ENCODE measurements around the gene TMEM80.
"Not testable (repeated sequence)": the region's sequence is repeated elsewhere in the genome, so short reads cannot be mapped to it uniquely, and the experiment has no call there.

DNA sequence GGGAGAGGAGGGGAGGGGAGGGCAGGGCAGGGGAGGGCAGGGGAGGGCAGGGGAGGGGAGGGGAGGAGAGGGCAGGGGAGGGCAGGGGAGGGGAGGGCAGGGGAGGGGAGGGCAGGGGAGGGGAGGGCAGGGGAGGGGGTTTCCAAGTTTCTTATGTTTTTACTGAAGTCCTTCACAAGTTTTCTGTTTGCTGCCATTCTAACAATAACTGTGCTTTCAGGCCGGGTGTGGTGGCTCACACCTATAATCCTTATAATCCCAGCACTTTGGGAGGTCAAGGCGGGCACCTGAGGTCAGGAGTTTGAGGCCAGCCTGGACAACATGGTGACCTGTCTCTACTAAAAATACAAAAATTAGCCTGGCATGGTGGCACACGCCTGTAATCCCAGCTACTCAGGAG lies 5.4 kb upstream of the TMEM80 start:
- not testable (repeated sequence) for TF ChIP-seq CTCF (IDR thresholded peaks at IDR 0.05; ENCODE audit: low read length); EZH2 (IDR thresholded peaks at IDR 0.05; ENCODE audit: borderline replicate concordance, low read length)
